ENCODE results near the gene KDM6B.

DNA sequence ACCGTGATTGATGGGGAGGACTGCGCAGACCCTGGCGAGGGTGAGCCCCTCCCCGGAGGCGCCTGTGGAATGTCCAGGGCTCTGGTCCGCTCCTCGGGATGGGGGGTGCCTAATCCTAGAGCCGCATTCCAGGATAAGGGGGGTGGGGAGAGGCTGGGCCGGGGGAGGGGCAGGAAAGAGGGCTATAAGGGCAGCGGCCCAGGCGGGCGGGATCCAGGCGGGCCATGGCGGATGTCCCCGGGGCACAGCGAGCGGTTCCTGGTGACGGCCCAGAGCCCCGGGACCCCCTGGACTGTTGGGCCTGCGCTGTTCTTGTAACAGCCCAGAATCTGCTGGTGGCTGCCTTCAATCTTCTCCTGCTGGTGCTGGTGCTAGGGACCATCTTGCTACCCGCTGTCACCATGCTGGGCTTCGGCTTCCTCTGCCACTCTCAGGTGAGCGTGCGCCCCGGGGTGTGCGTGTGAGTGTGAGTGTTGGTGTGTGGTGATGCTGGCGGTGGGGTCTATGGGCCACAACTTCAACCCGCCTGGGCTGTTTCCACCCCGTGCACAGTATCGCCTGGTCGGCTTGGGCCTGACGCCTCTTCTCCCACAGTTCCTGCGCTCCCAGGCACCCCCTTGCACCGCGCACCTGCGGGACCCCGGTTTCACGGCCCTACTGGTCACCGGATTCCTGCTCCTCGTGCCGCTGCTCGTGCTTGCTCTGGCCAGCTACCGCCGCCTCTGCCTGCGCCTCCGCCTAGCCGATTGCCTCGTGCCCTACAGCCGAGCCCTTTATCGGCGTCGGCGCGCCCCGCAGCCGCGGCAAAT, 21.0 kb downstream of the KDM6B start, which contains the start of gene TMEM88:
- TF ChIP-seq, protein P1, sequence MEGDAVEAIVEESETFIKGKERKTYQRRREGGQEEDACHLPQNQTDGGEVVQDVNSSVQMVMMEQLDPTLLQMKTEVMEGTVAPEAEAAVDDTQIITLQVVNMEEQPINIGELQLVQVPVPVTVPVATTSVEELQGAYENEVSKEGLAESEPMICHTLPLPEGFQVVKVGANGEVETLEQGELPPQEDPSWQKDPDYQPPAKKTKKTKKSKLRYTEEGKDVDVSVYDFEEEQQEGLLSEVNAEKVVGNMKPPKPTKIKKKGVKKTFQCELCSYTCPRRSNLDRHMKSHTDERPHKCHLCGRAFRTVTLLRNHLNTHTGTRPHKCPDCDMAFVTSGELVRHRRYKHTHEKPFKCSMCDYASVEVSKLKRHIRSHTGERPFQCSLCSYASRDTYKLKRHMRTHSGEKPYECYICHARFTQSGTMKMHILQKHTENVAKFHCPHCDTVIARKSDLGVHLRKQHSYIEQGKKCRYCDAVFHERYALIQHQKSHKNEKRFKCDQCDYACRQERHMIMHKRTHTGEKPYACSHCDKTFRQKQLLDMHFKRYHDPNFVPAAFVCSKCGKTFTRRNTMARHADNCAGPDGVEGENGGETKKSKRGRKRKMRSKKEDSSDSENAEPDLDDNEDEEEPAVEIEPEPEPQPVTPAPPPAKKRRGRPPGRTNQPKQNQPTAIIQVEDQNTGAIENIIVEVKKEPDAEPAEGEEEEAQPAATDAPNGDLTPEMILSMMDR (IDR thresholded peaks at IDR 0.05): no peak
- TF ChIP-seq POLR2A (IDR thresholded peaks at IDR 0.05): no peak
